Stimulated activated CD4-positive, alpha-beta T cell treated with anti-CD3 and anti-CD28 coated beads, Interleukin-4, amount 100 ng/mL, for 48 hours (primary cell): ENCODE results near the gene TALDO1.

Source experiments
- DNase-seq, 2 donors: peaks; one replicate each; pipeline ENCODE4 v3.0.0-alpha.2; 2020; ENCODE audit warnings: low read depth in 2 of 2

Gene TALDO1

GRCh38 chr11:714436-714835 lies 32.8 kb upstream of the TALDO1 start:
- DNase-seq = no peak

DNA sequence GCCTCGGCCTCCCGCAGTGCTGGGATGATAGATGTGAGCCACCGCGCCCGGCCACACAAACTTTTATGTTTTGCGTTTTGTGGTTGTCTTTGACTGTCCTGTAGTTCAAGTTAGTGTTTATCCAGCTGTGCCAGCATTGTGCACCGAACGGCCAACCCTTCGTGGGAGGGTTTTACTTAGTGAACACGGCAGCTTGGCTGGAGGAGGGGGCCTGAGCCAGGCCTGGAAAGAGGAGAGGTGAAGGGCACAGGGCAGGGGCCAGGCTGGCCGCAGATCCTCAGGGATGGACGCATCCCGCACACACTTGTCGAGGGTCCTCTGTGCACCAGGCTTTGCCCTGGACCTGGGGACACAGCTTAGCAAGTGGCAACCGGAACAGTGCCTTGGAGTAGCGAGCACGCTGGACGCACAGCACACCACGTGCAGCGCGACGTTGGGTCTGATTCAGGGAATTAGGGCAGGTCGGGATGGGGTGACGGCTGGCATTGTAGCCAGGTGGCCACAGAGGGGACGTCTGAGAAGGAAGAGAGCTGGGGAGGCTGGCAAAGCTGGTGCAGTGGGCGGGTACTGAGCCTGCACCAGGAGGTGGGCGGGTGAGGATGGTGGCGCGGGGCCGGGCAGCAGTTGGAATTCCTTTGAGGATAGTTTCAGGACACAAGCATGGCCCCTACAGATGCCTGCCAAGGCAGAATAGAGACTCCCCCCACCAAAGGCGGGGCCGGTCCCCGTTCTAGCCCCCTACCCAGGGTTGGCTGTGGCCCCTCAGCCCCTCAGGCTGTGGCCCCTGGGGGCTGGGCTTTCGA lies 27.8 kb upstream of the TALDO1 start:
- DNase-seq = no peak

GRCh38 chr11:720017-720641 lies 27.1 kb upstream of the TALDO1 start:
- no peak for DNase-seq

- DNase-seq = no peak
Observed at GRCh38 chr11:720642-721246, 26.5 kb upstream of the TALDO1 start.

DNA sequence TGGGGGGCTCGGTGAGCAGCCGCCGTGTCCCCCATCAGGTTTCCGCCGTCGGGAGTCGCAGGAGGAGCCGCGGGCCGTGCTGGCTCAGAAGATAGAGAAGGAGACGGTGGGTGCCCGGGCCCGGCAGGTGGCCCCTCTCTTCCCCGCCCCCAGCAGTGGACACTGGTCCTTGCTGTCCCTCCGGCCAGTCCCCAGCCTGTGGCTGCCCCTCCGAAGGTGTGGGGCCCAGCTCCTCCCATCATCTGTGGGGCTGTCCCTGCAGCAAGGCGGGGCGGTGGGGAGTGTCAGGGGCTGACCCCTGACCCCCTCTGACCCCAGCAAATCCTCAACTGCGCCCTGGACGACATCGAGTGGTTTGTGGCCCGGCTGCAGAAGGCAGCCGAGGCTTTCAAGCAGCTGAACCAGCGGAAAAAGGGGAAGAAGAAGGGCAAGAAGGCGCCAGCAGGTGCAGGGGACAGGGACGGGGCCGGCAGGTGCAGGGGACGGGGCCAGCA lies 26.0 kb upstream of the TALDO1 start:
- DNase-seq = no peak

GRCh38 chr11:721741-722345 lies 25.4 kb upstream of the TALDO1 start:
- DNase-seq = peak in 1 of 2 donors; percentile 42

GRCh38 chr11:722346-722811 lies 24.9 kb upstream of the TALDO1 start:
- DNase-seq = no peak

GRCh38 chr11:723120-723883 lies 24.0 kb upstream of the TALDO1 start:
- DNase-seq = no peak

DNA sequence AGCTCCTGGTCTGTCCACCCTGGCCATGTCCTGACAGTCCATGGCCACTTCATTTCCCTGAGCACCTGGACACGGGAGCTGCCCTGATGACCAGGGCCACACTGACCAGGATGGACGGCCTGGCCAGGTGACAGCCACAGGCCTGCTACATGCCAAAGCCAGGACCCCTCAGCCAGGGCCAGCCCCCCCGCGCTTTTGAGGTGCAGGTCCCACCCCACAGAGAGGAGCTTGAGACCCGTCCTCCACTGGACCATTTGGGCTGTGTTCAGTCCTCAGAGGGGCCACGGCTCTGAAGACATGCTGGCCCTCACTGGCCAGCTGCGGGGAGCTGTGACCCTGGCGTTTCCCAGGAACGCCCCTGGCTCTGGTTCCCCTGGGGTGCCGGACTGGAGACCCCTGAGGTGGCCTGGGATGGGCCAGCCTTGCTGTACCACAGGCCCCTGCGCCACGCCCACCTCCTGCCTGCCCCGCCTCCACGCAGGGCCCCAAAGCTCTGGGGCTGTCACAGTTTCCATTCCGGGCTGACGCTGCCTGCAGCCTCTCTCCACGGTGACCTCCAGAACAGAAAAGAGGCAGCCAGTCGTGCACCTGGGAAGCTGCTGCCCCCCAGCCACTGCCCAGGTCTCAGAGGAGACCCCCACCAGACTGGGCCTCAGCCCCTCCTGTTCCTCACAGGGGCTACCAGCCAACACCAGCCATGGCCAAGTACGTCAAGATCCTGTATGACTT lies 23.1 kb upstream of the TALDO1 start:
- DNase-seq = no peak

GRCh38 chr11:724778-725386 lies 22.4 kb upstream of the TALDO1 start:
- no peak for DNase-seq

DNA sequence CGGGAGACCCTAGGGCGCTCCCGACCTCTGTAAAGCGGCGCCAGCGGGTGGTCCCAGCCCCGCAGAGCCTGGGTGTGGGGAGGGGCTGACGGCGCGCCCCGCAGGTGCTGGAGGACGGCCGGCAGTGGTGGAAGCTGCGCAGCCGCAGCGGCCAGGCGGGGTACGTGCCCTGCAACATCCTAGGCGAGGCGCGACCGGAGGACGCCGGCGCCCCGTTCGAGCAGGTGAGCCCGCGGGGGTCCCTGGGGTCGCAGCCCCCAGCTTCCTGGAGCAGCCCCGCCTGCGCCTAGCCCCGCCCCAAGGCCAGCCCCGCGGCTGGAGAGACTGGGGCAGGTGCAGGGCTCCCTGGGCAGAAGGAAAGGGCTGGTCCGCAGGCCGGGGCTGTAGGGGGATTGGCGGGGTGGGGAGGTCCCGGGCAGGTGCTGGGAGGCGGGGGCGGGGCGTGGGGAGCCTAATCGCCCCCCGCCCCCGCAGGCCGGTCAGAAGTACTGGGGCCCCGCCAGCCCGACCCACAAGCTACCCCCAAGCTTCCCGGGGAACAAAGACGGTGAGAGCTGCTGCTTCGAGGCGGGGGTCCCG lies 21.6 kb upstream of the TALDO1 start:
- no peak for DNase-seq

- peak in 1 of 2 donors; percentile 40 for DNase-seq
Observed at GRCh38 chr11:726278-727220, 20.7 kb upstream of the TALDO1 start.

- no peak for DNase-seq
Observed at GRCh38 chr11:727281-727701, 20.0 kb upstream of the TALDO1 start.

- DNase-seq = peak; percentile 75 to 80
Observed at GRCh38 chr11:727859-728748, 19.2 kb upstream of the TALDO1 start.

DNA sequence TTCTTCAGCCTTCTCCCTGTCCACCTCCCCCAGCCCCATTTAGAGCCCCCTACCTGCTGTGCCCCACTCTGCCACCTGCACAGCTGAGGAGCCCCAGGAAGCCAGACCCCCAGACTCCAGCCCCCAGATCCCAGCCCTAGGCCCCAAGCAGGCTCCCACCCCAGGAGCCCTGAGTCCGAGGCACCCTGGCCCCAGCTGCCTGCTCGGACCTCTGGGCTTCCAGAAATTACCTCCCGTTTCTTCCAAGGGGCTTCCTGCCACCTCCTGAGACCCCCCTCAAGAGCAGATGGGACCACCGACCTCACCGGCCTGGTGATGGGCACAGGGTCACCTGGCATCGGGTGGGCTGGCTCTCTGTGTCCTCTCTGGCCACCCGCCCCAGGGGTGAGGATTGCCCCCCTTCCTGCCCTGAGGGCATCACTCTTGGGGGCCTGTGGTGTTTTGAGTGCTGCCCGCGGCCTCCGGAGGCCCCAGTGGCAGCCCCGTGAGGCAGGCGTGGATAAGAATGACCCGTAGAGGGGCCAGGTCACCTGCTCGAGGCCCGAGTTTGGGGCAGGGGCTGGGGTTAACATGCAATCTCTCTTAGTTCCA lies 18.3 kb upstream of the TALDO1 start:
- DNase-seq = no peak

GRCh38 chr11:729492-730074 lies 17.7 kb upstream of the TALDO1 start:
- no peak for DNase-seq

- no peak for DNase-seq
Observed at GRCh38 chr11:733072-733471, 14.2 kb upstream of the TALDO1 start.
